ENCODE data around the gene SORBS1. TPM values are rescaled to one million over a fixed set of nuclear protein-coding genes. Genes with fewer than 3 reads are reported as not detected.

SORBS1 gene
- total RNA-seq, 1 donor from 2014 or later: 30.7 TPM

GRCh38 chr10:95328013-95328412 lies 233.2 kb downstream of the SORBS1 start:
- Mint-ChIP-seq H3K9me3 (ENCODE audit: low read depth) (no peaks in the 10 kb centered on the region), H3K4me1 (ENCODE audit: low read depth) (peaks cover 12% of the 10 kb centered on the region), H3K27me3 (peaks cover 4% of the 10 kb centered on the region), H3K27ac (no peak overlapping the region), H3K4me3 (ENCODE audit: low read depth) (no peak overlapping the region), H3K36me3 (ENCODE audit: insufficient read depth) (peaks cover 10% of the 10 kb centered on the region)
- no peak for TF ChIP-seq CTCF (IDR thresholded peaks at IDR 0.05; ENCODE audit: unreplicated experiment)
- DNase-seq (ENCODE audit: low spot score, unreplicated experiment): no peak

- Mint-ChIP-seq H3K9me3 (ENCODE audit: low read depth) (no peaks in the 10 kb centered on the region), H3K27me3 (peaks cover 4% of the 10 kb centered on the region), H3K27ac (no peak overlapping the region), H3K36me3 (ENCODE audit: insufficient read depth) (peaks cover 10% of the 10 kb centered on the region), H3K4me3 (ENCODE audit: low read depth) (no peak overlapping the region), H3K4me1 (ENCODE audit: low read depth) (peaks cover 12% of the 10 kb centered on the region)
- no peak for DNase-seq (ENCODE audit: low spot score, unreplicated experiment)
- TF ChIP-seq CTCF (IDR thresholded peaks at IDR 0.05; ENCODE audit: unreplicated experiment): no peak
Measured at GRCh38 chr10:95327367-95327766, 233.8 kb downstream of the SORBS1 start.

- Mint-ChIP-seq H3K4me3 (ENCODE audit: low read depth) (no peak overlapping the region), H3K4me1 (ENCODE audit: low read depth) (peaks cover 16% of the 10 kb centered on the region), H3K36me3 (ENCODE audit: insufficient read depth) (peaks cover 9% of the 10 kb centered on the region), H3K9me3 (ENCODE audit: low read depth) (no peaks in the 10 kb centered on the region), H3K27ac (no peak overlapping the region), H3K27me3 (peaks cover 4% of the 10 kb centered on the region)
- no peak for DNase-seq (ENCODE audit: low spot score, unreplicated experiment)
- no peak for TF ChIP-seq CTCF (IDR thresholded peaks at IDR 0.05; ENCODE audit: unreplicated experiment)
Measured at GRCh38 chr10:95326396-95326795, 234.8 kb downstream of the SORBS1 start.

GRCh38 chr10:95325863-95326262 lies 235.3 kb downstream of the SORBS1 start:
- no peak overlapping the region for H3K27ac Mint-ChIP-seq
- peaks cover 10% of the 10 kb centered on the region for H3K36me3 Mint-ChIP-seq (ENCODE audit: insufficient read depth)
- H3K9me3 Mint-ChIP-seq (ENCODE audit: low read depth): no peaks in the 10 kb centered on the region
- H3K4me3 Mint-ChIP-seq (ENCODE audit: low read depth): no peak overlapping the region
- DNase-seq (ENCODE audit: low spot score, unreplicated experiment): no peak
- H3K27me3 Mint-ChIP-seq: peaks cover 4% of the 10 kb centered on the region
- H3K4me1 Mint-ChIP-seq (ENCODE audit: low read depth): peaks cover 19% of the 10 kb centered on the region
- no peak for TF ChIP-seq CTCF (IDR thresholded peaks at IDR 0.05; ENCODE audit: unreplicated experiment)

- DNase-seq (ENCODE audit: low spot score, unreplicated experiment): no peak
- Mint-ChIP-seq H3K4me3 (ENCODE audit: low read depth) (no peak overlapping the region), H3K27me3 (peaks cover 2% of the 10 kb centered on the region), H3K4me1 (ENCODE audit: low read depth) (peaks cover 15% of the 10 kb centered on the region), H3K9me3 (ENCODE audit: low read depth) (no peaks in the 10 kb centered on the region), H3K27ac (no peak overlapping the region), H3K36me3 (ENCODE audit: insufficient read depth) (peaks cover 12% of the 10 kb centered on the region)
- TF ChIP-seq CTCF (IDR thresholded peaks at IDR 0.05; ENCODE audit: unreplicated experiment): no peak
Measured at GRCh38 chr10:95324436-95325268, 236.5 kb downstream of the SORBS1 start.

Measured in progenitor cell of endocrine pancreas (in vitro differentiated cells).